ENCODE data around the gene YTHDF1. TPM values are rescaled to one million over a fixed set of nuclear protein-coding genes. Genes with fewer than 3 reads are reported as not detected.

YTHDF1 gene
- total and polyA plus RNA-seq, 2 of the 4 experiments (the other 2 are of a cell fraction) = 10.9 to 22.6 TPM

GRCh38 chr20:63243604-63244247 lies 27.8 kb upstream of the YTHDF1 start:
- Histone ChIP-seq H4K5ac (ENCODE audit: low read depth, low read length) (no peak overlapping the region), H4K91ac (ENCODE audit: insufficient read depth, low read depth, low read length) (no peak overlapping the region), H3K9me3 (ENCODE audit: control insufficient read depth, insufficient read depth, low read length) (no peaks in the 10 kb centered on the region), H3K4ac (ENCODE audit: low read depth, low read length) (no peak overlapping the region), H3K79me1 (ENCODE audit: low read depth in 1 of 2, low read length in 2 of 2) (no peaks in the 10 kb centered on the region), H3K4me3 (ENCODE audit: insufficient read depth, low read depth, low read length) (no peak overlapping the region), H3K4me2 (ENCODE audit: low read depth, low read length) (no peak overlapping the region), H3K9ac (ENCODE audit: low read depth, low read length) (no peak overlapping the region), H4K8ac (ENCODE audit: low read depth in 2 of 2, low read length in 2 of 2) (no peak overlapping the region), H4K20me1 (ENCODE audit: insufficient read depth, low read length) (no peaks in the 10 kb centered on the region; the same call in 1 of the 2 replicates), H3K27me3 (ENCODE audit: control insufficient read depth, insufficient read depth, low read length) (peaks cover 44% of the 10 kb centered on the region; the same call in 1 of the 2 replicates), H3K9me1 (ENCODE audit: insufficient read depth, low read length) (no peaks in the 10 kb centered on the region), H2BK120ac (ENCODE audit: low read depth, low read length) (no peak overlapping the region), H2BK15ac (ENCODE audit: low read depth, low read length) (no peak overlapping the region), H3K23ac (ENCODE audit: low read depth, low read length) (no peak overlapping the region), H3K18ac (ENCODE audit: low read depth, low read length) (no peak overlapping the region), H2BK5ac (ENCODE audit: low read depth, low read length, poor library complexity, severe bottlenecking) (no peak overlapping the region), H2AK5ac (ENCODE audit: low read depth, low read length) (no peak overlapping the region), H2AK9ac (replicated peaks; ENCODE audit: low read depth, low read length, poor library complexity) (no peak overlapping the region), H3K56ac (ENCODE audit: extremely low read depth, insufficient read depth, low read length) (no peak overlapping the region), H2BK20ac (ENCODE audit: low read depth, low read length) (no peak overlapping the region), H3K36me3 (ENCODE audit: control insufficient read depth, insufficient read depth, low read length) (no peaks in the 10 kb centered on the region), H3K27ac (ENCODE audit: insufficient read depth, low read length) (no peak overlapping the region), H3K4me1 (ENCODE audit: control insufficient read depth, insufficient read depth, low read length) (no peaks in the 10 kb centered on the region), H3K14ac (replicated peaks; ENCODE audit: low read depth, low read length) (no peak overlapping the region), H2AFZ (replicated peaks; ENCODE audit: low read length, poor library complexity) (no peak overlapping the region)
- in situ Hi-C loops (cut with MboI; ENCODE audit: low sequenced_read_pairs) (no loop called here), intact Hi-C loops (cut with micrococcal nuclease) (no loop called here), dilution Hi-C loops (cut with HindIII; ENCODE audit: low sequenced_read_pairs, unreplicated experiment) (no loop called here)
- ATAC-seq (ENCODE audit: low read depth) (no peak), DNase-seq (no peak)
- no TSS peak for BruUV-seq (replicated peaks)
- CTCF ChIA-PET = no interaction called here
- TF ChIP-seq MAFK (IDR thresholded peaks at IDR 0.05; ENCODE audit: low read depth, low read length) (no peak), CTCF (conservative IDR thresholded peaks at IDR 0.05; ENCODE audit: low read depth, low read length) (no peak), CEBPB (IDR thresholded peaks at IDR 0.05; ENCODE audit: low read depth, low read length) (no peak), USF2 (IDR thresholded peaks at IDR 0.05; ENCODE audit: low read depth, low read length) (no peak), FOS (IDR thresholded peaks at IDR 0.05; ENCODE audit: low read depth, low read length) (no peak), MXI1 (IDR thresholded peaks at IDR 0.05; ENCODE audit: borderline replicate concordance, low read depth, low read length) (no peak), BHLHE40 (IDR thresholded peaks at IDR 0.05; ENCODE audit: low read depth, low read length) (no peak), NFE2L2 (IDR thresholded peaks at IDR 0.05; ENCODE audit: low read depth, low read length) (no peak), RCOR1 (IDR thresholded peaks at IDR 0.05; ENCODE audit: insufficient replicate concordance, low read length) (no peak), ELK1 (IDR thresholded peaks at IDR 0.05; ENCODE audit: borderline replicate concordance, low read depth, low read length) (no peak), SMC3 (IDR thresholded peaks at IDR 0.05; ENCODE audit: low read depth, low read length) (no peak), POLR2A (IDR thresholded peaks at IDR 0.05; ENCODE audit: low read depth, low read length) (no peak), CHD1 (IDR thresholded peaks at IDR 0.05; ENCODE audit: low read depth, low read length) (no peak), RFX5 (IDR thresholded peaks at IDR 0.05; ENCODE audit: low read depth, low read length) (no peak), MAZ (IDR thresholded peaks at IDR 0.05; ENCODE audit: borderline replicate concordance, low read depth, low read length) (no peak), RAD21 (IDR thresholded peaks at IDR 0.05; ENCODE audit: low read length) (no peak)
- 58% methylated on average over 7 of the region's 25 CpGs; no CpG with 5 or more reads in 1 of the 2 experiments for WGBS, 2 experiments (ENCODE audit: extremely low coverage in 2 of 2, insufficient read length in 1 of 2)
- POLR2A ChIA-PET (ENCODE audit: unreplicated experiment) = no interaction called here
